Adrenal gland (tissue), 5 donors: Measurements from ENCODE around the gene KANSL2.

Experiments used
- POLR2A ChIP-seq, 2 donors: fragments of 450-650 bp; IDR thresholded peaks; one replicate each; pipeline ENCODE4 v1.6.1; 2017; ENCODE audit warnings: antibody characterized with exemption in 2 of 2, mild to moderate bottlenecking in 2 of 2, moderate library complexity in 1 of 2
- TF ChIP-seq, protein P1 (sequence below), 6 experiments: fragments of 450-650 bp in 4 of 6; fragments of 200-600 bp in 2 of 6; sonication (generic) in 1 of 6; IDR thresholded peaks; 1 replicate in 5 of 6; 2 replicates in 1 of 6; pipeline versions ENCODE4 v1.5.1 to v1.8.0; 2016 to 2021; ENCODE audit warnings: antibody characterized with exemption in 6 of 6, mild to moderate bottlenecking in 2 of 6, moderate library complexity in 1 of 6
- donor health status: DM: no; HTN: no; CAD: no.

- TF ChIP-seq, protein P1, sequence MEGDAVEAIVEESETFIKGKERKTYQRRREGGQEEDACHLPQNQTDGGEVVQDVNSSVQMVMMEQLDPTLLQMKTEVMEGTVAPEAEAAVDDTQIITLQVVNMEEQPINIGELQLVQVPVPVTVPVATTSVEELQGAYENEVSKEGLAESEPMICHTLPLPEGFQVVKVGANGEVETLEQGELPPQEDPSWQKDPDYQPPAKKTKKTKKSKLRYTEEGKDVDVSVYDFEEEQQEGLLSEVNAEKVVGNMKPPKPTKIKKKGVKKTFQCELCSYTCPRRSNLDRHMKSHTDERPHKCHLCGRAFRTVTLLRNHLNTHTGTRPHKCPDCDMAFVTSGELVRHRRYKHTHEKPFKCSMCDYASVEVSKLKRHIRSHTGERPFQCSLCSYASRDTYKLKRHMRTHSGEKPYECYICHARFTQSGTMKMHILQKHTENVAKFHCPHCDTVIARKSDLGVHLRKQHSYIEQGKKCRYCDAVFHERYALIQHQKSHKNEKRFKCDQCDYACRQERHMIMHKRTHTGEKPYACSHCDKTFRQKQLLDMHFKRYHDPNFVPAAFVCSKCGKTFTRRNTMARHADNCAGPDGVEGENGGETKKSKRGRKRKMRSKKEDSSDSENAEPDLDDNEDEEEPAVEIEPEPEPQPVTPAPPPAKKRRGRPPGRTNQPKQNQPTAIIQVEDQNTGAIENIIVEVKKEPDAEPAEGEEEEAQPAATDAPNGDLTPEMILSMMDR (IDR thresholded peaks at IDR 0.05), result no peak
- no peak for TF ChIP-seq POLR2A (IDR thresholded peaks at IDR 0.05)
Observed at GRCh38 chr12:48659863-48660262, 22.2 kb downstream of the KANSL2 start.
